ENCODE results near the gene TMEM129.

Gene TMEM129

GRCh38 chr4:1756079-1756478, 35.0 kb upstream of the TMEM129 start:
- H3K27me3 ChIP-seq (replicated peaks; ENCODE audit: control insufficient read depth, insufficient read depth, low read length) = no peaks in the 10 kb centered on the region; the same call in 1 of the 2 replicates
- H3K36me3 ChIP-seq (ENCODE audit: control insufficient read depth, insufficient read depth, low read length) = no peaks in the 10 kb centered on the region
- no peak for DNase-seq (ENCODE audit: extremely low read depth, insufficient read length)
- H3K4me3 ChIP-seq (replicated peaks; ENCODE audit: low read depth, low read length) = no peak overlapping the region
- no peak for TF ChIP-seq CTCF (IDR thresholded peaks at IDR 0.05; ENCODE audit: insufficient read depth, low read length, poor library complexity, severe bottlenecking)

- Histone ChIP-seq H3K4me3 (replicated peaks; ENCODE audit: low read depth, low read length) (no peak overlapping the region), H3K27me3 (replicated peaks; ENCODE audit: control insufficient read depth, insufficient read depth, low read length) (no peaks in the 10 kb centered on the region; the same call in 1 of the 2 replicates), H3K36me3 (ENCODE audit: control insufficient read depth, insufficient read depth, low read length) (no peaks in the 10 kb centered on the region)
- TF ChIP-seq CTCF (IDR thresholded peaks at IDR 0.05; ENCODE audit: insufficient read depth, low read length, poor library complexity, severe bottlenecking) = no peak
- no peak for DNase-seq (ENCODE audit: extremely low read depth, insufficient read length)
Measured at GRCh38 chr4:1755297-1755696, 34.2 kb upstream of the TMEM129 start.

GRCh38 chr4:1754336-1754735, 33.2 kb upstream of the TMEM129 start:
- Histone ChIP-seq H3K27me3 (replicated peaks; ENCODE audit: control insufficient read depth, insufficient read depth, low read length) (no peaks in the 10 kb centered on the region; the same call in 1 of the 2 replicates), H3K4me3 (replicated peaks; ENCODE audit: low read depth, low read length) (no peak overlapping the region), H3K36me3 (ENCODE audit: control insufficient read depth, insufficient read depth, low read length) (no peaks in the 10 kb centered on the region)
- no peak for DNase-seq (ENCODE audit: extremely low read depth, insufficient read length)
- TF ChIP-seq CTCF (IDR thresholded peaks at IDR 0.05; ENCODE audit: insufficient read depth, low read length, poor library complexity, severe bottlenecking) = no peak

GRCh38 chr4:1753697-1754311, 32.7 kb upstream of the TMEM129 start:
- no peaks in the 10 kb centered on the region for H3K36me3 ChIP-seq (ENCODE audit: control insufficient read depth, insufficient read depth, low read length)
- no peak for TF ChIP-seq CTCF (IDR thresholded peaks at IDR 0.05; ENCODE audit: insufficient read depth, low read length, poor library complexity, severe bottlenecking)
- H3K27me3 ChIP-seq (replicated peaks; ENCODE audit: control insufficient read depth, insufficient read depth, low read length) = no peaks in the 10 kb centered on the region; the same call in 1 of the 2 replicates
- DNase-seq (ENCODE audit: extremely low read depth, insufficient read length) = no peak
- no peak overlapping the region for H3K4me3 ChIP-seq (replicated peaks; ENCODE audit: low read depth, low read length)

- no peak for TF ChIP-seq CTCF (IDR thresholded peaks at IDR 0.05; ENCODE audit: insufficient read depth, low read length, poor library complexity, severe bottlenecking)
- Histone ChIP-seq H3K27me3 (replicated peaks; ENCODE audit: control insufficient read depth, insufficient read depth, low read length) (no peaks in the 10 kb centered on the region; the same call in 1 of the 2 replicates), H3K4me3 (replicated peaks; ENCODE audit: low read depth, low read length) (no peak overlapping the region), H3K36me3 (ENCODE audit: control insufficient read depth, insufficient read depth, low read length) (no peaks in the 10 kb centered on the region)
- DNase-seq (ENCODE audit: extremely low read depth, insufficient read length) = no peak
Measured at GRCh38 chr4:1753294-1753696, 32.2 kb upstream of the TMEM129 start.

Data from GM06990 (cell line).